ENCODE results near the gene PABPC5.

PABPC5 gene

GRCh38 chrX:91434351-91435168, at the start of gene PABPC5:
Gene PABPC5, plus strand, starts transcription at chrX:91434839. Its CDS starts 739 bp downstream, at chrX:91435578.
- no peak for DNase-seq (ENCODE audit: low spot score)

- no peak for DNase-seq (ENCODE audit: low spot score)
Measured at GRCh38 chrX:91389026-91389425, 45.6 kb upstream of the PABPC5 start.

- DNase-seq (ENCODE audit: low spot score) = no peak
Measured at GRCh38 chrX:91414713-91415112, 19.9 kb upstream of the PABPC5 start.

- DNase-seq (ENCODE audit: low spot score) = no peak
Measured at GRCh38 chrX:91435395-91435794, 756 bp downstream of the PABPC5 start.

Measured in LoVo (cell line).